OCI-LY3 (cell line): ENCODE data around the gene CAVIN1.

ENCODE experiments used
- EZH2phosphoT487 ChIP-seq: fragments of 200-600 bp; shearing (Covaris generic); IDR thresholded peaks from 2 replicates; pipeline ENCODE4 v1.6.1; 2018; ENCODE audit warnings: antibody characterized with exemption, mixed run types, low read depth
- TF ChIP-seq, protein P1 (sequence below): fragments of 200-600, 300-600 bp; sonication (generic); IDR thresholded peaks from 2 replicates; pipeline ENCODE4 v1.5.1; 2014; ENCODE audit warnings: antibody characterized with exemption, low read length, low read depth

GRCh38 chr17:42422958-42423712, at the start of gene CAVIN1:
- TF ChIP-seq, protein P1, sequence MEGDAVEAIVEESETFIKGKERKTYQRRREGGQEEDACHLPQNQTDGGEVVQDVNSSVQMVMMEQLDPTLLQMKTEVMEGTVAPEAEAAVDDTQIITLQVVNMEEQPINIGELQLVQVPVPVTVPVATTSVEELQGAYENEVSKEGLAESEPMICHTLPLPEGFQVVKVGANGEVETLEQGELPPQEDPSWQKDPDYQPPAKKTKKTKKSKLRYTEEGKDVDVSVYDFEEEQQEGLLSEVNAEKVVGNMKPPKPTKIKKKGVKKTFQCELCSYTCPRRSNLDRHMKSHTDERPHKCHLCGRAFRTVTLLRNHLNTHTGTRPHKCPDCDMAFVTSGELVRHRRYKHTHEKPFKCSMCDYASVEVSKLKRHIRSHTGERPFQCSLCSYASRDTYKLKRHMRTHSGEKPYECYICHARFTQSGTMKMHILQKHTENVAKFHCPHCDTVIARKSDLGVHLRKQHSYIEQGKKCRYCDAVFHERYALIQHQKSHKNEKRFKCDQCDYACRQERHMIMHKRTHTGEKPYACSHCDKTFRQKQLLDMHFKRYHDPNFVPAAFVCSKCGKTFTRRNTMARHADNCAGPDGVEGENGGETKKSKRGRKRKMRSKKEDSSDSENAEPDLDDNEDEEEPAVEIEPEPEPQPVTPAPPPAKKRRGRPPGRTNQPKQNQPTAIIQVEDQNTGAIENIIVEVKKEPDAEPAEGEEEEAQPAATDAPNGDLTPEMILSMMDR, result no peak
- no peak for TF ChIP-seq EZH2phosphoT487
